GM21786 (cell line): ENCODE data around the gene CCDC88C.
A peak's percentile ranks its signal among the peaks of the same experiment; 100 is the strongest.

ENCODE experiments used
- ATAC-seq: cut with Tn5 transposase; IDR thresholded peaks from one replicate; pipeline ENCODE4 v1.9.1; 2021; ENCODE audit not compliant: unreplicated experiment

CCDC88C gene

GRCh38 chr14:91378930-91379578, 38.6 kb downstream of the CCDC88C start:
- no peak for ATAC-seq

GRCh38 chr14:91377700-91378652, 39.6 kb downstream of the CCDC88C start:
- no peak for ATAC-seq

DNA sequence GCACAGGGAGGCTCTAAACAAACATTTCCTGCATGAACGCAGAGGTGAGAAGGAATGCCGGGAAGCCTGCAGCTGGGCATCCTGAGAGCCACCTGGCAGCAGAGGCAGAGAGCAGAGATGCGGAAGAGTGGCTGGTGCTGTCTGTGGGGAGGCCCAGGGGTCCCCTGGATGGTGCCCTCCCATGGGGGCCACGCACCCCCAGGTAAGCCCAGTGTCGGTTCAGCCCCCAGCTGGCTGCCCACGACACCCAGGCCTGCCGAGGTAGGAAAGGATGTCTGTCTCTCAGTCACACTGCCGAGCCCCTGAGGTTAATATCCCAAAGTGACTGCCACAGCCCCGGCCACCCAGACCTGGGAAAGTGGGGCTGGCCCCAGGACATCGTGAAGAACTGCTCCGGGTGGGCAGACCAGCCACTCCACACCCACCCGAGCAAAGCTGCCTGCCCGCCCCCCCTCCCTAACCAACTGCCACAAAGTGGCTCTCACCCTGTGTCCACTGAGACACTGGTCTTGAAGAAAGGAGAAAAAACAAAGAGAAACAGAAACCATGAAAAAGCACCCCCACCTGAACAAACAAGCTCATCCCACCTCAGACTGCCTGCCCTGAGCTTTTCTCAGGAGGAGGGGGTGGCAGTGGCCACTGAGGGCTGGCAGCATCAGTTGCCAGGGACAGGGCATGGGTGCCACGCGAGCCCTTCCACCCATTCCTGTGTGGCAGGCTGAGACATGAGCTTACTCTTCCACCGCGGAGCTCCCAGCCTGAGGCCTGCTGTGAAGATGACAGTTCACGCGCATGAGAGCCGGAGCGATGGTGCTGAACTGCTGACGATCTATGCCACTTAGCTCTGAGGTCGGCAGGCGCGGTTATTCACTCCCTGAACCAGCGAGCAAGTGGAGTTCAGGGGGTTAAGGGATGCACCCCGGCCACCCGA, 40.8 kb downstream of the CCDC88C start:
- no peak for ATAC-seq

GRCh38 chr14:91375720-91376452, 41.7 kb downstream of the CCDC88C start:
- ATAC-seq, result no peak

GRCh38 chr14:91374879-91375702, 42.5 kb downstream of the CCDC88C start:
- no peak for ATAC-seq

DNA sequence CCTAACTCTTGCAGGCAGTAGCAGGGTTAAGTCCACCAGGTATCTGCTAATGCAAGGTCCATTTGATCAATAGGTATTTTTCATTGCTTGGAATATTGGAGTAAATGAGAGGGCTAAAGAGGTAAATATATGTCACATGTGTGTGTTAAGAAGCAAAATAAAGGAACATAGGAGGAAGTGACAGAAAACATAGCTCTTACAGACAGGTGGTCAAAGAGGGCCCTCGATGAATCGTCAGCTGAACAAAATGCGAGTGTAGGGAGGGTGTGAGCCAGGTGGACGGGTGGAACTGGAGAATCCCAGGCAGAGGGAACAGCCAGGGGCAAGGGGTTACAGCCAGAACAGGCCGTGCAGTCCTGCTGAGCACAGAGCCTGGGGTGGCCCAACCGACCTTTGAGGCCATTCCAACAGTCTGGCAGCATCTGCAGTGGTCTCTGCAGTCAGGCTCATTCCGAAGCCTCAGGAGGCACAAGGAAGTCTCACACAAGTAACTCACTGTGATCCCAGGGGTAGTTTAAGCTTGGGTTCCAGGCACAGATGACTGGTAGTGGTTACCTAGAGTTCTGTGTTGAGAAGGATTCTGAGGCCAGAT, 43.2 kb downstream of the CCDC88C start:
- ATAC-seq, result no peak

DNA sequence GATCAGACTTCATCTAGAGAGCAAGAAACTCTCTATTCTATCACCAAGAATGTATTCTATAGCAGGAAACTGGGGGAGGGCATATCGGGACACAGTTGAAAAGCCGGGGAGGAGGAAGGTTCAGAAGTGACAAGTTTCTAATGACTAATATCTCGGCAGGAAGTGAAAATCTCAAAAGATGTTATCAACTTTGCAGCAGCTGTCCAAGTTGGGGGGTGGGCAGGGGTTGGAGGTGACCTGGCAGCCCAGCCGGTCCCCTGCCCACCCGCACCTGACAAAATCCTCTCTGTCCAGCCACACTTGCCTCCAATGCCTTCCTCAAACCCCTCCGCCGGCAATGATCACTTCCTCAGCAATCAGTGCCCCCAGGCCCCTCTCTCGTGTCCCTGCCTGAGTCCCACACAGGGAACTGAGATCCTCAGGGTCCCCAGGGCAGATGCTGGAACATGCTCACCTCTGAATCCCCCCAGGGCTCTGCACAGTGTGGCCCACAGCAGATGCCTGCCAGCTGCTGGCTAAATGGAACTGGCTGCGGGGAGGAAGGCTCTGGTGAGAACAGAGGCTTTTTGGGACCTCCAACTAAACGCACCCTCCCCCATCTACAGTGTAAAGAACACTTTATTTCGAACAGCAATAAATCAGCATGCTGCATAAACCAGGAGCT, 43.9 kb downstream of the CCDC88C start:
- peak; percentile 61 for ATAC-seq

- peak; percentile 25 for ATAC-seq
Observed at GRCh38 chr14:91372671-91373495, 44.7 kb downstream of the CCDC88C start.

DNA sequence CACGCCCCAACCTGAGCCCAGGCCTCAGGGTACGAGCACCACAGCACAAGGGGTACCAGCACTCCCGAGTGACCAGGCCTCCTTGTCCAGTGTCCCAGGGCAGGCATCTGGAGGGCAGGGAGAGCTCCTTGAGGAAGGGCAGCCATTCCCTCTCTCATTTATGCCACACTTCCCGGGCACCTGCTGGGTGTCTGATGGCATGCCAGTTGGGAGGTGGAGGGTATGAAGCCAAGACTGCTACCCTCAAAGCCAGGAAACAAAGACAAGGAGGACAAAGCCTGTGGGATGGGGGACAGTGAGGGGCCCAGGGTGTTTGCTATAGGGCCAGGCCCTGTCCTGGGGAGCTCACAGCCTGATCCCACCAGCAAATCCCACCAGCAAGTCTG, 45.6 kb downstream of the CCDC88C start:
- no peak for ATAC-seq

DNA sequence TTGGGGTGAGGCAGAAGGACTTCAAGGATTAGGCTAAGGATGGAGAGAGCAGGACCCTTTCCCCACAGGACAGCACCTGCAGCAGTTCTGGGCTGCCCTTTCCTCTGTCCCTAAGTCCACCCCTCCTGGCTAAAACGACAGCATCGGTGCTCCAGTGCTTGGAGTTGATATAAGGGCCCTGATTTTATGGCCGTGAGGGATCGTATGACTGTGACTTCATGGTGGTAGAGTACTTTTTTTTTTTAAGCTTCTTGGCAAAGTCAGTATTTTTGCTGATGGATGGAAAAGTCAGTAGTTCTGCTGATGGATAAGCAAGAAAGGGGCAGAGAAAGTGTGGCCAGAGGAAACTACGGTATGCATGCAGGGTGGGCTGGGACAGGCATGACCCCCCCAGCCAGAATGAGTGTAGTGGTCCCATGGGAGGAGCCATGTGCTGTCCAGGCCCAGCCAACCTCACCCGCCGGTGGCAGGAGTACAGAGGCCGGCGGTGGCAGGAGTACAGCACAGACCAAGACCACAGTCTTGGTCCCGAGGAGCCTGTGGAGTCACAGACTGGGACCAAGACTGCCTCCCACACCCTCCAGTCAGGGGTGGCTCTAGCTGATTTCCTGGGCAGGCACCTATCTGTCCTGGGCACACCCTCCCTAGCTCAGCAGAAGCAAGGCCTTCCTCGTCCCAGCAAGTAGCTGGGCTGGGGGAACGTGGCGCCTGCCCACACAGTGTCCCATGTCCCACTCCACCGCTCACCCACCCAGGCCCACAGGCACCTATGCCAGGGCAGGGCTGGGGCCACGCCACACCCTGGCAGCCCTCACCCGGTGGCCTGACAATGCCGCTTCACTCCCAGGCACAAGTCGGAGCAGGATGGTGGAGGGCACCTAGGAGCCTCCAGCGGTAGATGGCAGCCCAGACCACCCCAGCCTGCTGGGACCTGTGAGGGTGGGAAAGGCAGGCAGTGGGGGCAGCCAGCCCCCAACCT, 46.3 kb downstream of the CCDC88C start:
- ATAC-seq, result no peak

DNA sequence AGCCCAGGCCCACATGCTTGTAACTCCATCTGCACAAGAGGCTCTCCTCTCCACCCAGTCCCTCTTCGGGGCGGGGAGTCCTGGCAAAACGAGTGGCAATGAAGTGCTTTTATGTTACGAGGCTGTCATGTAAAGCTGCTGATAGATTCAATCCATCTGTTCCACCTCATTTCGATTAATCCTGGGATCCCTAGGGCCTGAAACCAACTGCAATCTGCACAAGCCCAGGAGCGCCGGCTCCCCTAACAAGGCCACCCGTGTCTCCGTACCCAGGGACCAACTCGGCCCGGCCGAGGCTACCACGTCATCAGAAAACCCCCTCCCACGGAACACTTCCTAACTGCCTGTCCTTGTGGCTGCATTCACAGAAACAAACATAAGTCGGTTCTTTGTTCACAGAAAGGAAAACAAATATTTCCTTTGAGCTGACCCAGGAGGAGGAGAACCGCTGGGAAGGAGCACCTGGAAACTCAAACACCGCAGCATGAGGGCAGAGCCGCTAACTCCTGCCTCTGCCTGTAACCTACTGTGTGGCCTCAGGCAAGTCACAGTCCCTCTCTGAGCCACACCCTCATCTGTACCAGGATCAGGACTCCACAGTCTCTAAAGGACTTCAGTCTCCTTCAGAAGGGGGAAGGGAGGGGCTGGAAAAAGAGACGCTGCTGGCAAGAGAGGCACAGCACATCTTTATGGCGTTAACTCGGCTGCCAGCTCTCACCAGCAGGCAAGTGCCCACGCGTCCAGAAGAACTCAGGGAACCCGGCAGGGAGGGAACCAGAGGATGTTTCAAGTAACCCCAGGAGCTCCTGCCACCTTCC, 47.8 kb downstream of the CCDC88C start:
- no peak for ATAC-seq

DNA sequence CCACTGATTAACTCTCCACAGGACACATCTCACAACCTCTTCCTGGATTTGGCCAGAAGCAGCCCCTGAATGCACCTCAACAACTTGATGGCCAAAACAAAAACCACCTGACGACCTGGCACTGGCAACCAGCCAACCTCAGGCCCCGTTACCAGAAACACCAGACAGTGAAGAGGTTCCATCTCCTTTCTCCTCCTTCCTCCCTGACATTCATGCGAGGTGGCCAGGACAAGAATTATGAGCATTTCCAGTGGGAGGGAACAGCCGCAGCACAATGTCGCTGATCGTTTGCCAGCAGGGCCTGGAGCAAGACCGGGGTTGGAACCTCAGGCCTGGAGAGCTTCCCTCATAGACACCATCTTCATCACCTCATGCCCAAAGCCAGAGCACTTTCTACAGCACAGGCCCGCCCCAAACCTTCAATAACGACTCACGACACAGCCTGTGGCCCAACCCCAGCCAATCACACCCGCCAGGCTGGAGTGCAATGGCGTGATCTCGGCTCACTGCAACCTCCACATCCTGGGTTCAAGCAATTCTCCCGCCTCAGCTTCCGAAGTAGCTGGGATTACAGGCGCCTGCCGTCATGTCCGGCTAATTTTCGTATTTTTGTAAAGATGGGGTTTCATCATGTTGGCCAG, 48.7 kb downstream of the CCDC88C start:
- no peak for ATAC-seq

- peak; percentile 57 for ATAC-seq
Observed at GRCh38 chr14:91367173-91368171, 50.1 kb downstream of the CCDC88C start.

DNA sequence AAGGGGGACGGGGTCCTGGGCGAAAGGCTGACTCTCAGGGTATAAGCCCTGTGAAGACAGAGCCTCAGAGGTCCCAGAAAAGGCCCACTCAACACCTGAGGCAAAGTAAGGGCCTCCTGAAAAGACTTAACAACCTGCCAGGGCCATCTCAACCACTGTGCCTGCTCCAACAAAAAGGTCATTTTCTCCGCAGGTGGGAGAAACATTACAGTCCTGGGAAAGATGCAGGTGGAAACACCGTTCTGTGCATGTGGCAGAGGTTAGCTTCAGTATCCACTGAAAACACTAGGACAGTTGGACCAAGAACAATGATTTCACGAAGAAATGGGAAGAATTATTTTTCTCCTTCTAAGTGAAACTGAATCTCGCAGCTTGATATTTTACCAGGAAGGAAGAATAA, 50.9 kb downstream of the CCDC88C start:
- ATAC-seq, result no peak
